Activated CD4-positive, CD25-positive, alpha-beta regulatory T cell treated with anti-CD3 and anti-CD28 coated beads, Interleukin-2, amount 50 U/mL, for 72 hours (primary cell): ENCODE data around the gene P4HTM.

Experiments
- DNase-seq: peaks from one replicate; pipeline ENCODE4 v3.0.0; 2021

The P4HTM gene

GRCh38 chr3:49025793-49026520 is 35.9 kb downstream of the P4HTM start:
- no peak for DNase-seq

GRCh38 chr3:49026536-49026935 is 36.5 kb downstream of the P4HTM start:
- no peak for DNase-seq

- DNase-seq: no peak
These were observed 37.6 kb downstream of the P4HTM start for GRCh38 chr3:49027634-49028033.

- no peak for DNase-seq
These were observed 38.2 kb downstream of the P4HTM start for GRCh38 chr3:49028298-49028672.

- DNase-seq: peak; percentile 94
These were observed 38.9 kb downstream of the P4HTM start, which contains the start of gene IMPDH2 for GRCh38 chr3:49028673-49029562. TSS of gene IMPDH2 (minus strand) at chr3:49029398. CDS start at chr3:49029350, 48 bp downstream.

- DNase-seq: no peak
These were observed 39.5 kb downstream of the P4HTM start for GRCh38 chr3:49029563-49029884.

- no peak for DNase-seq
These were observed 40.3 kb downstream of the P4HTM start for GRCh38 chr3:49030321-49030720.

GRCh38 chr3:49032646-49033304 is 42.7 kb downstream of the P4HTM start:
- no peak for DNase-seq

- DNase-seq: no peak
These were observed 44.6 kb downstream of the P4HTM start for GRCh38 chr3:49034650-49035049.

GRCh38 chr3:49035281-49035680 is 45.2 kb downstream of the P4HTM start:
- DNase-seq: no peak

- DNase-seq: no peak
These were observed 63.5 kb downstream of the P4HTM start for GRCh38 chr3:49053543-49053942.

- DNase-seq: no peak
These were observed 64.4 kb downstream of the P4HTM start for GRCh38 chr3:49054344-49054862.
